HL-60/S4 treated with phorbol 12-myristate 13-acetate at 8.2 ng/mL for 4 days and 3 days (cell line): ENCODE measurements around the gene AKR1E2.
"Not testable (repeated sequence)": the region's sequence is repeated elsewhere in the genome, so short reads cannot be mapped to it uniquely, and the experiment has no call there.

Experiments
- in situ Hi-C: fragments of 300-500 bp; cut with MboI; formaldehyde crosslinking; loops from 2 replicates; pipeline ENCODE4 v1.15.0; 2022; ENCODE audit warnings: low sequenced_read_pairs

The AKR1E2 gene

GRCh38 chr10:4813023-4813422 lies 13.0 kb upstream of the AKR1E2 start:
- in situ Hi-C loops: no loop called here

GRCh38 chr10:4813496-4813895 lies 12.5 kb upstream of the AKR1E2 start:
- in situ Hi-C loops: no loop called here

DNA sequence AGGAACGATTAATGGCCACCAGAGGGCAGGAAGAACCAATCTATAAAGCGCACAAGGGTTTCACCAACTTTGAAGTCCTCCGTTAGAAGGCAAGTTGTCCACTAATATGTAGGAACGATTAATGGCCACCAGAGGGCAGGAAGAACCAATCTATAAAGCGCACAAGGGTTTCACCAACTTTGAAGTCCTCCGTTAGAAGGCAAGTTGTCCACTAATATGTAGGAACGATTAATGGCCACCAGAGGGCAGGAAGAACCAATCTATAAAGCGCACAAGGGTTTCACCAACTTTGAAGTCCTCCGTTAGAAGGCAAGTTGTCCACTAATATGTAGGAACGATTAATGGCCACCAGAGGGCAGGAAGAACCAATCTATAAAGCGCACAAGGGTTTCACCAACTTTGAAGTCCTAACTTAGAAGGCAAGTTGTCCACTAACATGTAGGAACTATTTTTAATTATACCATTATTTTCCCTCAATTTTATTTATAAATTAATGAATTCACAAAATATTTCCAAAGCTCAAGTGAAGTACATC lies 10.3 kb upstream of the AKR1E2 start:
- in situ Hi-C loops: not testable (repeated sequence)

GRCh38 chr10:4816966-4817365 lies 9.0 kb upstream of the AKR1E2 start:
- in situ Hi-C loops: no loop called here

DNA sequence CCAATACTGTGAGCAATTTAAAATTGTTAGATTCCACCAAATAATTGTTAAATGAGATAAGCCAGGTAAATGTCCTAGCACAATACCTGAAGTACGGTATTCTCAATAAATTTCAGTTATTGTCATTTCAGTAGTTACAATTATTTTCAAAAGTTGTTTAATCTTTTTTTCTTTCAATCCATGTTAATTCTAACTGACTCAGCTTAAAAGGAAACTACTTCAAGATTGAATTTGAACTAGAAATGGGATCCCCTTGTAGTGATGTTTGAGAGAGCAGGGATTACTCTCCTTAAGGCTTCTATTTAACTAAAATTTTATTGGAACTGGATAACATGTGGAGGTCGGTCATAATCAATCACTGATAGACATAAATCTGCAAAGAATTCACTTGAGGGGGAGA lies 6.9 kb upstream of the AKR1E2 start:
- in situ Hi-C loops: no loop called here

DNA sequence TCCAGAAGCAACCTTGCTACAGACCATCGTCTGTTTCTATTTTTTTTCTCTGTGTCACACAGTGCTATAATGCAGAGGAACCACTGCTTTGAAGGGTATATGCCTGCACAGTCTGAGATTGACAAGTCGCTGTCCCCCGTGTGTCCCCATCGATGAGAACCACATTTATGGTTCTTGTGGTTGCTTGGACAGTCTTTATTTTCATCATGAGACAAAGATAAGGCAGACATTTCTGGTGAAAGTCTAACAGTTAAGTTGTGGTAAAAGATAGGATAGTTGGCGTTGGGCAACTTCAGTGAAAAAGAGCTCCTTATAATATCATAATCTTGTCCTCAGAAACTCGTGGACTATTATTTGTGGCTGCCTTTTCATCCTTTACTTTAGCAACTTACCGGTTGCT lies 6.3 kb upstream of the AKR1E2 start:
- in situ Hi-C loops: no loop called here

DNA sequence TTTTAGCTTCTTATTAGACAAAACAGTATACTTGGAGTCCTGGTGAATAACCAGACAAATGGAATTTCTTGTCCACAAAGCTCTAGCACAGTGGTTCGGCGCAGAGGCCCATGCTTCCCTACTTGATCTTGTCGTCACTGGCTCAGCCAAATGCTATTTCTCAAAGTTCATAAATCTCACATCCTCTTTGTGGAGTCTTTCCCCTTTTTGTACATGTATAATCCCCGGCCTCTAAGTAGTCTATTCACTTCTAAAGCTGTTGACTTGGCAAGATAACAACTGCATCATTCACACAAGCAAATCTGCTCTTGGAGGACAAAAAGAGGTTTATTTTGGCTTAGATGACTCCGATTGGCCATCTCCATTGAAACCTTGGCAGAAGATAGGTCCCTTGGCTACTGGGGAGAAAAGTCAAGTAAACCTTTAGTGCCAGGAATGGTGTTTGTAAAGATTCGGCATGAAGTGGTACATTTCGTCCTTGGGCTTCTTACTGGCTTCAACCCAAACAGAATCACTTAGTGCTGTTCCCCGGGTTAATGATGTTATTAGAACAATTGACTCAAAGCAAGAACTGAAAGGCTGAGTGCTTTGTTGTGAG lies 5.1 kb upstream of the AKR1E2 start:
- in situ Hi-C loops: no loop called here

- in situ Hi-C loops: no loop called here
These were observed 3.8 kb upstream of the AKR1E2 start for GRCh38 chr10:4822208-4822607.

GRCh38 chr10:4824791-4825310 lies 1.2 kb upstream of the AKR1E2 start:
- in situ Hi-C loops: loop anchor here (25.0 kb wide), 2 partner anchors 562 to 787 kb away; no protein-coding TSS in a partner anchor

- in situ Hi-C loops: loop anchor here (25.0 kb wide), 2 partner anchors 562 to 787 kb away; no protein-coding TSS in a partner anchor
These were observed 545 bp upstream of the AKR1E2 start for GRCh38 chr10:4825456-4825867.

- in situ Hi-C loops: loop anchor here (25.0 kb wide), 2 partner anchors 560 to 785 kb away; no protein-coding TSS in a partner anchor
These were observed 851 bp downstream of the AKR1E2 start for GRCh38 chr10:4826792-4827324.

DNA sequence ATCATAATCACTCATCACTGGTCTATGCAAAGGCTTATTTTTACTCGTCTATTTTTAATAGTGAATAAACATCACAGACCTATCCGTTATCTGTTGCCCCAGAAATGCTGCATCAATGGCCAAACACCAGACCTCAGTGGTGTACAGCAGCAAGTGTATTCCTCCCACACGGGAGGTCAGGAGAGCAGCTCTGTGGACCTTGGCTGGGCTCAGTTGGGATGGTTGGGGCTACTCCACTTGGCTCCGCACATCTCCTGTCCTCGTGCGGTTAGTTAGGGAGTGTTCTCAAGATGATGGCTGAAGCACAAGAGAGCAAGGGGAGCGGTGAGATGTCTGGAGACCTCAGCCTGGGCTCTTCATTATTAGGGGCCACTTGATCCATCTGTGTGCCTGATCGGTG lies 2.0 kb downstream of the AKR1E2 start:
- in situ Hi-C loops: loop anchor here (25.0 kb wide), 2 partner anchors 559 to 784 kb away; no protein-coding TSS in a partner anchor

DNA sequence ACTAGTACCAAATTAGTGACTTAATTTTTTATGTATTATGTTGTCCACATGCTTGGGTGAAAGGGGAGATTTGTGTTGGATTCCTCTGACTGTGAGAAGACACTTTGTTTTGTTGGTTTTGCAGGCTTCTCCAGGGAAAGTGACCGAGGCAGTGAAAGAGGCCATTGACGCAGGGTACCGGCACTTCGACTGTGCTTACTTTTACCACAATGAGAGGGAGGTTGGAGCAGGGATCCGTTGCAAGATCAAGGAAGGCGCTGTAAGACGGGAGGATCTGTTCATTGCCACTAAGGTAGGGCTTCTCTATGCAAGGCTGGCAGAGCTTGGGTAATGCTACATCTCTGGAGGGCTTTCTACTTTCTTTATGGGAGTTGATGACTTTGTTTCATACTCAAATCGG lies 4.5 kb downstream of the AKR1E2 start:
- in situ Hi-C loops: loop anchor here (25.0 kb wide), 2 partner anchors 557 to 782 kb away; no protein-coding TSS in a partner anchor

- in situ Hi-C loops: loop anchor here (25.0 kb wide), 2 partner anchors 556 to 781 kb away; no protein-coding TSS in a partner anchor
These were observed 5.1 kb downstream of the AKR1E2 start for GRCh38 chr10:4831091-4831490.

DNA sequence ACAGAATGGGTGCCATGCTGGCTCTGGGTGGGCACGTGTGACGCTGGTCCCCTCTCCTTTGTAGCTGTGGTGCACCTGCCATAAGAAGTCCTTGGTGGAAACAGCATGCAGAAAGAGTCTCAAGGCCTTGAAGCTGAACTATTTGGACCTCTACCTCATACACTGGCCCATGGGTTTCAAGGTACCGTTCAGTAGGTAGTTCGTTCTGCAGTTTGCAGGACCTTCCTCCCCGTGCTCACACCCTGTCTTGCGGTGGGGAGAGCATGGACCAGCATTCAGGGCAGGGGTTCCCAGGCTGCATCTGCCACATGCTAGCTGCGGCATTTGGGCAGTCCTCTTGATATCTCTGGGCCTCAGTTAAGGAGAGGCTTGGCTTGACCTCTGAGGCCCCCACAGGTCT lies 7.3 kb downstream of the AKR1E2 start:
- in situ Hi-C loops: loop anchor here (25.0 kb wide), 2 partner anchors 554 to 779 kb away; no protein-coding TSS in a partner anchor

GRCh38 chr10:4834898-4835405 lies 8.9 kb downstream of the AKR1E2 start:
- in situ Hi-C loops: loop anchor here (25.0 kb wide), 2 partner anchors 552 to 777 kb away; no protein-coding TSS in a partner anchor

DNA sequence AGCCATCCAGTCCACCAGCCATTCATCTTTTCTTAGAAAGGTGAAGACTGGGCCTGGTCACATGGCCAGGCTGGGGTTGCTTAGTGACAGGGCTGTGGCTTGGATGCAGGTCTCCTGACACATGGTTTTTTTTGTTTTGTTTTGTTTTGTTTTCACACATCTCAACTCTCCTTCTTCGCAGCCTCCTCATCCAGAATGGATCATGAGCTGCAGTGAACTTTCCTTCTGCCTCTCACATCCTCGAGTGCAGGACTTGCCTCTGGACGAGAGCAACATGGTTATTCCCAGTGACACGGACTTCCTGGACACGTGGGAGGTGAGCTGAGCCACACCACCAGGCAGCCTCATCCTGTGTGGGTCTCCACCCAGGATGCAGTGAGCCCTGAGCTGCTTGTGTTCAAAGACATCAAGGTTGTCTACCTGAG lies 9.5 kb downstream of the AKR1E2 start:
- in situ Hi-C loops: loop anchor here (25.0 kb wide), 2 partner anchors 552 to 777 kb away; no protein-coding TSS in a partner anchor

DNA sequence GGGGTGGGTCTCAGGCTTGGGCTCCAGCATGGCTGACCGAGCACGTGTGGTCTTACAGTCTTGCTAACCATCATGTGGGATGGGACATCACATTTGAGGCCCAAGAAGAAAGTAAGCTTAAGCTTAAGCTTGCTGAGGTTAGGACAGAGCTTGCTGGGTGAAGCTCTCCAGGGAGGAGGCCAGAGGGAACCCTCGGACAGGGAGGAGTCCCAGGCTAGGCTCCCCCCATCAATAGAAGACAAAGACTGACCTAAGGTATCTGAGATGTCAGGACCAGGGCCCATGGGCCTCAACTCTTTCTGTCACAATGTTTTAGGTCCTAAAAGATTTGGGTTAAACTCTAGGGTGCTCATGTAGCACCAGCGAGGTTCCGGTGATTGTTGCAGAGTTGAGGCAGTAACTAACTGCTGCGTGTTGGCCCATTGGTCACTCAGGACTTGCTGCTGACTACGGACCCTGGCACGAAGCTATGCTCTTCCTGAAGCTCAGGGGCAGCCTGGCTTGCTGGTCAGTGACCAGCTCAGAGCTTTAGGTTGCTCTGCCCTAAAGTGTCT lies 10.5 kb downstream of the AKR1E2 start:
- in situ Hi-C loops: loop anchor here (25.0 kb wide), 2 partner anchors 551 to 776 kb away; no protein-coding TSS in a partner anchor

DNA sequence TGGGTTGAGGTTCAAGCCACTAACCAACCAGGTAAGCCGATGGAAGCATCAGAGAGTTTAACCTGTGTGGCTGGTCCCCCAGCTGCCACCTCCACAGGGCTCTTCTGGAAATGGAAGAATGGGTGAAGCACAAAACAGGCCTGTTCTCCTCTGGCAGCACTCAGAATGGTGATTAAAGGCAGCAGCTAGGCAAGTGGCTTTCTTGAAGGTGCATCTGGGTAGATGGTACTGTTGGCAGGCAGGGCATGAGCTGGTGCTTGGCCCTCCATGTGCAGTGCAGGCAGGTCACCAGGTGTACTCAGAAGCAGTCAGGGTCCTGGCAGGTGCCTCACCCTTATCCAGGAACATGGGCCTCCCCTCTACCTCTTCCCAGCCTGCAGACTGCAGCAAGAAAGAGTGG lies 11.5 kb downstream of the AKR1E2 start:
- in situ Hi-C loops: loop anchor here (25.0 kb wide), 2 partner anchors 550 to 775 kb away; no protein-coding TSS in a partner anchor

- in situ Hi-C loops: loop anchor here (25.0 kb wide), 2 partner anchors 549 to 774 kb away; no protein-coding TSS in a partner anchor
These were observed 12.7 kb downstream of the AKR1E2 start for GRCh38 chr10:4838743-4839142.

DNA sequence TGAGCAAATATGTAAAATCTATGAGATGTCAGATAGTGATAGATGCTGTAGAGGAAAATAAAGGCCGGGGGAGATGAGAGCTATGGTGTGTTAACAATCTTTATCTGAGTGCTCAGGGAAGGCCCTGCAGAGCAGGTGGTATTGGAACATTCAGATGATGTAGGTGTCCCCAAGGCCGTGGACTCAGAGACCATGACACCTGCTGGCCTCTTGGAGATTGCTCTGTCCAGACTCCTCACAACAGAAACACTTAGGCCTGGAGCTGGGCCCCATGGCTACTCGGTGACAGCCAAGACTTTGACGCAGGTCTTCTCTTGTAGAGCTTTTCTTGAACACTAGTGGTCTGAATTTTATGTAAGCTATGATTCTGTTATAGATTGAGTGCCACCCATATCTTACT lies 13.3 kb downstream of the AKR1E2 start:
- in situ Hi-C loops: loop anchor here (25.0 kb wide), 2 partner anchors 548 to 773 kb away; no protein-coding TSS in a partner anchor
